Effector memory CD8-positive, alpha-beta T cell (primary cell): ENCODE measurements around the gene ZMYND8.

Experiments
- ATAC-seq: fragments of 150-1000 bp; cut with Tn5 transposase; replicated peaks from 2 replicates; pipeline ENCODE4 v1.10.0; 2021; ENCODE audit warnings: mild to moderate bottlenecking, moderate library complexity
- DNase-seq, 3 experiments: peaks; one replicate each; pipeline ENCODE4 v3.0.0; 2021
- H3K27ac Mint-ChIP-seq, 2 donors: one replicate each; pipeline ENCODE4 v1.8.0; 2022; ENCODE audit warnings: mild to moderate bottlenecking in 2 of 2, mixed read lengths in 2 of 2, moderate library complexity in 2 of 2
- H3K27me3 Mint-ChIP-seq, 2 donors: one replicate each; pipeline ENCODE4 v1.8.0; 2022; ENCODE audit warnings: mixed read lengths in 2 of 2
- H3K36me3 Mint-ChIP-seq: one replicate; pipeline ENCODE4 v1.8.0; 2022; ENCODE audit warnings: mild to moderate bottlenecking, moderate library complexity, mixed read lengths; ENCODE audit not compliant: insufficient read depth
- H3K4me1 Mint-ChIP-seq, 2 donors: one replicate each; pipeline ENCODE4 v1.8.0; 2022; ENCODE audit warnings: low read depth in 2 of 2, mixed read lengths in 2 of 2
- H3K4me3 Mint-ChIP-seq, 2 donors: one replicate each; pipeline ENCODE4 v1.8.0; 2022; ENCODE audit warnings: mild to moderate bottlenecking in 2 of 2, mixed read lengths in 2 of 2, moderate library complexity in 2 of 2
- H3K9me3 Mint-ChIP-seq, 2 donors: one replicate each; pipeline ENCODE4 v1.8.0; 2022; ENCODE audit warnings: mixed read lengths in 2 of 2

The ZMYND8 gene

DNA sequence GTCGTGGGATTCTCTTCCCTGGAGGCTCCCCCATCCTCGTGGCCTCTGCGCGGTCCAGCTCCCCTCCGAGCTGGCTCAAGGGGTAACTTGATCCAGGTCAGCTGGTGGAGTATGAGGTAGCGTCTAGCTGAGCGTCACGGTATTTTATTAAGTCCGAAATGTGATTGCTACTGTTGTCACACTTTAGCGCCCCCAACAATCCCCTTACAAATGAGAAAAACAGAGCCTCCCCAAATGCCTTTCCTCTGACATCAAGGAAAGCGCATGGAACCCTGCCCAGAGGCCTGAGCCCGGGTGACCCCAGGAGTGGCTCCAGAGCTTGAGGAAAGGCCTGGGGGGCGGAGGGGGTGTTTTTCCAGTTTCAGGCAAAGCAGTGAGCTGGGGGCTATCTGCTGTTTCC is 192.4 kb downstream of the ZMYND8 start:
- H3K4me1 Mint-ChIP-seq: no peaks in the 10 kb centered on the region
- H3K36me3 Mint-ChIP-seq: no peaks in the 10 kb centered on the region
- H3K27me3 Mint-ChIP-seq: peaks cover 28 to 42% of the 10 kb centered on the region in 2 donors
- ATAC-seq (no peak), DNase-seq (no peak)
- H3K27ac Mint-ChIP-seq: no peak overlapping the region
- H3K4me3 Mint-ChIP-seq: no peak overlapping the region
- H3K9me3 Mint-ChIP-seq: no peaks in the 10 kb centered on the region

DNA sequence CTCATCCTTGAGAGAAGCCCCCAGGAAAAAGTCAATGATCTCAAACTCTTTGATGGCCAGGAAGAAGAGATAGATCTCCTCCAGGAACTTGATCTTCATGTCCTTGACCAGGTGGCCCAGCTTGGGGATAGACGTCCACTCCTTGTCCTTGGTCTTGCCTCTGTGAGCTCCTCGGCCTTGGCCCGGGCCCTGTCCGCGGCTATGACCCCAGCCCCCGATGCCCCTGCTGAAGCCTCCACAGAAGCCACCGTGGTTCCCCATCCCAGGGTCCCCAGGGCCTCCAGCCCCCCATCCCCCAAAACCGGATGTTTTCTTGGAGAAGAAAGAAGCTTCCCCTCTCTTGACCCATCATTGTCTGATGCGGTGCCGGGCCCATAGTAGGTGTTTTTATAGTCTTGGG is 195.1 kb downstream of the ZMYND8 start:
- H3K4me3 Mint-ChIP-seq: no peak overlapping the region
- H3K27me3 Mint-ChIP-seq: peaks cover 19 to 31% of the 10 kb centered on the region in 2 donors
- no peak overlapping the region for H3K27ac Mint-ChIP-seq
- no peaks in the 10 kb centered on the region for H3K4me1 Mint-ChIP-seq
- H3K9me3 Mint-ChIP-seq: no peaks in the 10 kb centered on the region
- H3K36me3 Mint-ChIP-seq: no peaks in the 10 kb centered on the region
- ATAC-seq (no peak), DNase-seq (no peak)

DNA sequence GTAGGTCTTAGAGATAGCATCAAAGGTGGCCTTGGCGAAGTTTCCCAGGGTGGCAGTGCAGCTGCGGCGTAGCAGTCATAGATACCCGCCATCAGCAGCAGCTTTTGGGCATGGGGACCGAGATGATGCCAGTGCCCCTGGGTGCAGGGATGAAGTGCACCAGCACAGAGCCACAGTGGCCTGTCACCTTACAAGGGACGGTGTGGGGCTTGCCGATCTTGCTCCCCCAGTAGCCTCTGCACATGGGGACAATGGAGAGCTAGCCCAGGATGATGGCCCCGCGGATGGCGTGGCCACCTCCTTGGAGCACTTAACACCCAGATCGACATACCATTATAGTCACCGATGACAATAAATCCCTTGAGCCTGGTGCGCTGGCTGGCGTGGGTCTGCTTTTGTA is 195.5 kb downstream of the ZMYND8 start:
- H3K4me1 Mint-ChIP-seq: no peaks in the 10 kb centered on the region
- peaks cover 19 to 34% of the 10 kb centered on the region in 2 donors for H3K27me3 Mint-ChIP-seq
- no peak overlapping the region for H3K4me3 Mint-ChIP-seq
- H3K9me3 Mint-ChIP-seq: no peaks in the 10 kb centered on the region
- DNase-seq (no peak), ATAC-seq (no peak)
- no peak overlapping the region for H3K27ac Mint-ChIP-seq
- H3K36me3 Mint-ChIP-seq: no peaks in the 10 kb centered on the region

DNA sequence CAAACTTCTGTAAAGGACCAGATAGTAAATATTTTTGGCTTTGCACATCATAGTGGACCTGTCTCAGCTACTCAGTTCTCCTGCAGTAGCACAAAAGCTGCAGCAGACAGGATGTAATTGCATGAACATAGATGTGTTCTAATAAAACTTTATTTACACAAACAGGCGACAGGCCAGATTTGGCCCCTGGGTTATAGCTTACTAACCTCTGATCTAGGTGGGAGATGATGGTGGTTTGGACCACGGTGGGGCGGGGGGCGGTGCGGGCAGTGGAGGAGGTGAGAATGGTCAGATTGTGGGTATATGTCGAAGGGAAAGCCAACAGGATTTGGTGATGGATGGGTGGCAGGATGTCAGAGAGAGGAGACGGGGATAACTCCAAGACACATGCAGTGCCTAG is 196.3 kb downstream of the ZMYND8 start:
- H3K4me1 Mint-ChIP-seq: no peaks in the 10 kb centered on the region
- H3K36me3 Mint-ChIP-seq: no peaks in the 10 kb centered on the region
- DNase-seq (no peak), ATAC-seq (no peak)
- H3K27ac Mint-ChIP-seq: no peak overlapping the region
- H3K9me3 Mint-ChIP-seq: no peaks in the 10 kb centered on the region
- no peak overlapping the region for H3K4me3 Mint-ChIP-seq
- H3K27me3 Mint-ChIP-seq: peaks cover 19 to 34% of the 10 kb centered on the region in 2 donors
